SU-DHL-6 (cell line): ENCODE data around the gene SLC9A9.

ENCODE experiments used
- H2AFZ ChIP-seq: fragments of 200-600 bp; sonication (generic); 2 replicates; pipeline ENCODE4 v1.6.1; 2014; ENCODE audit warnings: low read depth, mild to moderate bottlenecking, moderate library complexity, mixed read lengths, antibody characterized with exemption, low read length; ENCODE audit not compliant: severe bottlenecking
- H3F3A ChIP-seq: fragments of 200-600 bp; shearing (Covaris generic); 2 replicates; pipeline ENCODE4 v1.6.0; 2016; ENCODE audit warnings: antibody characterized with exemption, mild to moderate bottlenecking; ENCODE audit not compliant: insufficient read depth
- H3K27ac ChIP-seq: fragments of 200-600 bp; sonication (generic); 2 replicates; pipeline ENCODE4 v1.5.1; 2016; ENCODE audit warnings: low read depth, mild to moderate bottlenecking, low read length, moderate library complexity, mixed read lengths
- H3K27me3 ChIP-seq: fragments of 200-600 bp; sonication (generic), shearing (Covaris generic); 2 replicates; pipeline ENCODE4 v1.6.0; 2014; ENCODE audit warnings: mild to moderate bottlenecking, low read length
- H3K36me3 ChIP-seq: fragments of 200-600 bp; sonication (generic); 2 replicates; pipeline ENCODE4 v1.6.1; 2014; ENCODE audit warnings: mild to moderate bottlenecking, low read length, mixed read lengths
- H3K4me2 ChIP-seq: fragments of 300-600, 200-600 bp; shearing (Covaris generic), sonication (generic); 2 replicates; pipeline ENCODE4 v1.6.0; 2014; ENCODE audit warnings: low read length, low read depth, mild to moderate bottlenecking; ENCODE audit not compliant: poor library complexity, severe bottlenecking
- H3K4me3 ChIP-seq: fragments of 200-600 bp; sonication (generic); 2 replicates; pipeline ENCODE4 v1.5.1; 2014; ENCODE audit warnings: antibody characterized with exemption, low read length, mild to moderate bottlenecking, mixed read lengths; ENCODE audit not compliant: insufficient read depth, poor library complexity, severe bottlenecking
- H3K79me2 ChIP-seq: fragments of 200-600 bp; sonication (generic); 2 replicates; pipeline ENCODE4 v1.6.1; 2014; ENCODE audit warnings: mild to moderate bottlenecking, low read length, moderate library complexity; ENCODE audit not compliant: insufficient read depth
- H3K9ac ChIP-seq: fragments of 200-600 bp; sonication (generic); 2 replicates; pipeline ENCODE4 v1.7.0; 2014; ENCODE audit warnings: mild to moderate bottlenecking, low read length
- H3K9me2 ChIP-seq: fragments of 200-600 bp; sonication (generic); replicated peaks from 2 replicates; pipeline ENCODE4 v1.6.1; 2014; ENCODE audit warnings: low read length; ENCODE audit not compliant: insufficient read depth
- H3K9me3 ChIP-seq: fragments of 200-600 bp; sonication (generic); 2 replicates; pipeline ENCODE4 v1.6.1; 2014; ENCODE audit warnings: low read length, mixed read lengths; ENCODE audit not compliant: insufficient read depth
- H4K20me1 ChIP-seq: fragments of 200-600 bp; sonication (generic); 2 replicates; pipeline ENCODE4 v1.6.1; 2014; ENCODE audit warnings: low read depth, mild to moderate bottlenecking, antibody characterized with exemption, low read length, moderate library complexity, mixed read lengths
- EZH2phosphoT487 ChIP-seq: fragments of 200-600 bp; sonication (generic), shearing (Covaris generic); conservative IDR thresholded peaks from 2 replicates; pipeline ENCODE4 v1.6.1; 2018; ENCODE audit warnings: mild to moderate bottlenecking, antibody characterized with exemption, low read length, moderate library complexity, mixed read lengths
- TF ChIP-seq, protein P1 (sequence below): fragments of 200-600 bp; sonication (generic); IDR thresholded peaks from one replicate; pipeline ENCODE4 v1.5.1; 2017; ENCODE audit warnings: antibody characterized with exemption, mild to moderate bottlenecking, low read length, moderate library complexity; ENCODE audit not compliant: insufficient read depth, poor library complexity, severe bottlenecking

The SLC9A9 gene

DNA sequence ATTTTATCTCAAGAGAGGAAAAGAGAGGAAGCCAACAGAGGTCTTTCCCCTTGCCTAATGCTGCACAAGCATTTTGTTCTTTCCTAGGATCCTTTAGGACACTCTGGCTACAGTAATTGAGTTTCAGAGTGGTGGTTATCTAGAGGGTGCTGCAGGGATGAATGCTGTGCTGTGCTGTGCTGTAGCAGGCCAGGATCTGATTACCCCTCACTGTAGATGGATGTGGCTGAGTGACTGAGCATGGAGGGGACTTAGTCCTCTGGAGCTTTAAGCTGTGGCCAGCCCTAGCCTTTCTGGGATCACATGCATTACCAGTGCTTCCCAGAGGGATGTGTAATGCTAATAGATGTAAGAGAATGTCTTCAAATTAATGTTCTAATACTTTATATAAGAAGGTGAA is 94.8 kb downstream of the SLC9A9 start:
- Histone ChIP-seq H3K27ac (no peak overlapping the region), H2AFZ (no peak overlapping the region), H4K20me1 (no peaks in the 10 kb centered on the region), H3F3A (no peaks in the 10 kb centered on the region), H3K9me2 (no peaks in the 10 kb centered on the region), H3K9ac (no peak overlapping the region), H3K27me3 (no peaks in the 10 kb centered on the region), H3K9me3 (no peaks in the 10 kb centered on the region), H3K4me3 (no peak overlapping the region), H3K36me3 (no peaks in the 10 kb centered on the region), H3K79me2 (no peaks in the 10 kb centered on the region), H3K4me2 (no peak overlapping the region)
- TF ChIP-seq, protein P1, sequence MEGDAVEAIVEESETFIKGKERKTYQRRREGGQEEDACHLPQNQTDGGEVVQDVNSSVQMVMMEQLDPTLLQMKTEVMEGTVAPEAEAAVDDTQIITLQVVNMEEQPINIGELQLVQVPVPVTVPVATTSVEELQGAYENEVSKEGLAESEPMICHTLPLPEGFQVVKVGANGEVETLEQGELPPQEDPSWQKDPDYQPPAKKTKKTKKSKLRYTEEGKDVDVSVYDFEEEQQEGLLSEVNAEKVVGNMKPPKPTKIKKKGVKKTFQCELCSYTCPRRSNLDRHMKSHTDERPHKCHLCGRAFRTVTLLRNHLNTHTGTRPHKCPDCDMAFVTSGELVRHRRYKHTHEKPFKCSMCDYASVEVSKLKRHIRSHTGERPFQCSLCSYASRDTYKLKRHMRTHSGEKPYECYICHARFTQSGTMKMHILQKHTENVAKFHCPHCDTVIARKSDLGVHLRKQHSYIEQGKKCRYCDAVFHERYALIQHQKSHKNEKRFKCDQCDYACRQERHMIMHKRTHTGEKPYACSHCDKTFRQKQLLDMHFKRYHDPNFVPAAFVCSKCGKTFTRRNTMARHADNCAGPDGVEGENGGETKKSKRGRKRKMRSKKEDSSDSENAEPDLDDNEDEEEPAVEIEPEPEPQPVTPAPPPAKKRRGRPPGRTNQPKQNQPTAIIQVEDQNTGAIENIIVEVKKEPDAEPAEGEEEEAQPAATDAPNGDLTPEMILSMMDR, result no peak
- TF ChIP-seq EZH2phosphoT487, result no peak

DNA sequence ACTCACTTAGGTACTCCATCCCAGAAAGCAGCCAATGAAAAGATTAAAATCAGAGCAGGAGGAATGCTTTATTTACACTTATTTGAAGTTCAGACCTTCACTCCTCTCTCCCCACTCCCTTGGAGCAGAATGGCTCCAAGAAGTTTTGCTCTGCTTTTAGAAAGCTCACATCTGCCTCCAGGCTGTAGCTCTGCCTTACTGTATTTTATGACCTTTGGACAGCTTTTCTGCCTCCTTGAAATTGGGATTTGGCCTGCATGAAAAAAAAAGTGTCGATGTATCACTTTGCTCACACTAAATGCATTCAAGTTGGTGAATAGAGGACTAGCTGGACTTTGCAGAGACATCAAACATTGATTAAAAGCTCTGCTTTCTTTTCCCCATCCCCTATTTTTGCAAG is 95.3 kb downstream of the SLC9A9 start:
- Histone ChIP-seq H3K79me2 (no peaks in the 10 kb centered on the region), H3K4me3 (no peak overlapping the region), H3F3A (no peaks in the 10 kb centered on the region), H3K9me2 (no peaks in the 10 kb centered on the region), H3K36me3 (no peaks in the 10 kb centered on the region), H2AFZ (no peak overlapping the region), H3K9me3 (no peaks in the 10 kb centered on the region), H3K27ac (no peak overlapping the region), H4K20me1 (no peaks in the 10 kb centered on the region), H3K27me3 (no peaks in the 10 kb centered on the region), H3K4me2 (no peak overlapping the region), H3K9ac (no peak overlapping the region)
- TF ChIP-seq EZH2phosphoT487, result no peak
- TF ChIP-seq, protein P1, result no peak

DNA sequence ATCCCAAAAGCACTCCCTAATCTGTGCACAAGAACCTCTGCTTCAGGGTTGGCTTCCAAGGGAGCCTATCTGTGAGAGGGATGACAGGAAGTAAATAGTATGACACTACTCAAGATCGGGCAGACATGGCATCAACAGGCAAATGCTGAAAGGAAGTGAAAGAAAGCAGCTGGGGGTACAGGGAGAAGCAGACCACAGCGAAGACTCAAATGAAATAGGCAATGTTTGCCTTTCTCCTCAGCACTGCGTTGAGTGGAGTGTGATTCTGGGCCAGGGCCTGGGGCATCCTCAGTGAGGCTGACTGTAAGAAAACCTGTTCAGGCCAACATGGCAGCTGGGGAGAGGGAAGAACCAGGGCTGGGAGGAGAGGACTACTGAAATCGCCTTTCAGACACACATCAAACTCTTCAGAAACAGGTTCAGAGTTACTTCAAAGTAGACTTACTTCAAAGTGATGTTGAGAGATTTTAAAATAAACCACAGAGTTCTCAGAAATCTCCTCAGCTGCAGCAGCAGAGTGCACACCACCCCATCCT is 96.6 kb downstream of the SLC9A9 start:
- no peak overlapping the region for H3K27ac ChIP-seq
- no peaks in the 10 kb centered on the region for H3K27me3 ChIP-seq
- H3K36me3 ChIP-seq, result no peaks in the 10 kb centered on the region
- H3K9me2 ChIP-seq, result no peaks in the 10 kb centered on the region
- no peak for TF ChIP-seq EZH2phosphoT487
- TF ChIP-seq, protein P1, result no peak
- H3K4me3 ChIP-seq, result no peak overlapping the region
- no peak overlapping the region for H3K9ac ChIP-seq
- H3K9me3 ChIP-seq, result no peaks in the 10 kb centered on the region
- H2AFZ ChIP-seq, result no peak overlapping the region
- no peak overlapping the region for H3K4me2 ChIP-seq
- H3F3A ChIP-seq, result no peaks in the 10 kb centered on the region
- no peaks in the 10 kb centered on the region for H4K20me1 ChIP-seq
- no peaks in the 10 kb centered on the region for H3K79me2 ChIP-seq
